ENCODE measurements around the gene TRIP12. TPM values are rescaled to one million over a fixed set of nuclear protein-coding genes. Genes with fewer than 3 reads are reported as not detected.

Gene TRIP12
- total RNA-seq, 1 donor from 2014 or later: 79.4 TPM

DNA sequence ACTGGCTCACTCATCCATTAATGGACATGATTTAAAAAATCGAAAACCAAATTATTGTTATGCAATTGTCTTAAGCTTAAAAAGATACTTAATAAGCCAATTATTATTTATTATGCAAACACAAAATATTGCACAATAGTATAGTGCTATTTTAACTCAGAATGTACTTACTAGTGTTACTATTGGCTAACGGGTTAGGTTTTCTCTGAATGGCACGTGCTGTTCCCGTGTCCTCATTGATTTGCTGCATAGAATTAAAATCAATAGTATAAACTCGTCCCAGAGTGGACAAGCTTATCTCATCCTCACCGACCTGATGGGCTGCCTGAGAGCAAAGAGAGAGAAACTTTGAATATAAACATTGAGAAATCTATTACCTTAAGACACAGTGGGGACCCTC lies 116.2 kb downstream of the TRIP12 start:
- intact Hi-C loops (cut with DNase I): no loop called here
- H3K27ac ChIP-seq: no peak overlapping the region
- TF ChIP-seq, protein P1, sequence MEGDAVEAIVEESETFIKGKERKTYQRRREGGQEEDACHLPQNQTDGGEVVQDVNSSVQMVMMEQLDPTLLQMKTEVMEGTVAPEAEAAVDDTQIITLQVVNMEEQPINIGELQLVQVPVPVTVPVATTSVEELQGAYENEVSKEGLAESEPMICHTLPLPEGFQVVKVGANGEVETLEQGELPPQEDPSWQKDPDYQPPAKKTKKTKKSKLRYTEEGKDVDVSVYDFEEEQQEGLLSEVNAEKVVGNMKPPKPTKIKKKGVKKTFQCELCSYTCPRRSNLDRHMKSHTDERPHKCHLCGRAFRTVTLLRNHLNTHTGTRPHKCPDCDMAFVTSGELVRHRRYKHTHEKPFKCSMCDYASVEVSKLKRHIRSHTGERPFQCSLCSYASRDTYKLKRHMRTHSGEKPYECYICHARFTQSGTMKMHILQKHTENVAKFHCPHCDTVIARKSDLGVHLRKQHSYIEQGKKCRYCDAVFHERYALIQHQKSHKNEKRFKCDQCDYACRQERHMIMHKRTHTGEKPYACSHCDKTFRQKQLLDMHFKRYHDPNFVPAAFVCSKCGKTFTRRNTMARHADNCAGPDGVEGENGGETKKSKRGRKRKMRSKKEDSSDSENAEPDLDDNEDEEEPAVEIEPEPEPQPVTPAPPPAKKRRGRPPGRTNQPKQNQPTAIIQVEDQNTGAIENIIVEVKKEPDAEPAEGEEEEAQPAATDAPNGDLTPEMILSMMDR (IDR thresholded peaks at IDR 0.05): no peak

GRCh38 chr2:229802785-229803184 lies 119.0 kb downstream of the TRIP12 start:
- intact Hi-C loops (cut with DNase I): no loop called here
- no peak for DNase-seq (ENCODE audit: low spot score in 2 of 2)
- peaks cover 18 to 50% of the 10 kb centered on the region in 2 donors for H3K36me3 ChIP-seq

More for the DNA sequence above, 116.2 kb downstream of the TRIP12 start:
- H3K27me3 ChIP-seq: no peaks in the 10 kb centered on the region
- H3K9me3 ChIP-seq: no peaks in the 10 kb centered on the region
- no peak overlapping the region for H3K4me3 ChIP-seq
- peaks cover 26 to 62% of the 10 kb centered on the region in 2 donors for H3K36me3 ChIP-seq
- DNase-seq (ENCODE audit: low spot score in 2 of 2): no peak
- peaks cover 0 to 5% of the 10 kb centered on the region in 2 donors for H3K4me1 ChIP-seq

DNA sequence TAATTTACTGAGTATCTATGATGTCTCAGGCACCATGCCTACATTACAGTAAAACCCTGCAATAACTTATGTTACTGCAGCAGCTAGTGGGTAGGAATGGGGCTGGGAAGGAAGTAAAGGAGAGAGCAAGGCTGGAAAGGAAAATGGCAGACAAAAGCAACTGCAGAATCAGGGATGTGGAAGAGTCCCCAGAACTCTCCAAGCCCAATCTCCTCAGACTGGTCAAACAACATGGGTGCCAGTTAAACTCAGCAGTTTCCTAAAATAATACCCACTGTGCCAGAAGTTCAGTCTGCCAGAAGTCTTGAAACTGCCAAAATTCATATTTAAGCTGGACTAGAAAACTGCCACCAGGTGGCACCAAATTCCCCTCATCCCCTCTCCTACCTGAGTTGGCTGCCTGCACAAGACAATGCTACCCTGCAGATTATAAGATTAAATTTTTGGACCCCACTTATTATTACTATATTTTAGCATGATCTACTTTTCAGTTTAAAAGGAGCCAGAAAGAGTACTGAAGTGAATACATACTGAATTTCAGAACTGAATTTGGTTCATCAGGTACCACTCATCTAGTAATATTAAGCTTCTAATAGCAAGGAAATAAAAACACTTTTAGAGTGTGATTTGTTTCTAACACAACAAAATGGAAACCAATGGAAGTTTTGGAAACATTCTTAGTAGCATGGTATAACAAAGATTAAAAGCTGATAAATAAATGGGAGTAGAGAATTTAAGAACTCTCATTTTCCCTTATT lies 120.6 kb downstream of the TRIP12 start:
- Histone ChIP-seq H3K27ac (peak overlapping the region in 1 of 2 donors; percentile 1), H3K36me3 (peaks cover 17 to 52% of the 10 kb centered on the region in 2 donors), H3K27me3 (no peaks in the 10 kb centered on the region), H3K9me3 (no peaks in the 10 kb centered on the region), H3K4me1 (peaks cover 3 to 28% of the 10 kb centered on the region in 2 donors), H3K4me3 (no peak overlapping the region)
- intact Hi-C loops (cut with DNase I): loop anchor here (2.0 kb wide), 1 partner anchor 122 kb away; the partner anchor contains the start of genes FBXO36 and TRIP12
- DNase-seq (ENCODE audit: low spot score in 2 of 2): peak in 1 of 2 donors; percentile 78
- TF ChIP-seq, protein P1 (IDR thresholded peaks at IDR 0.05): peak; percentile 45 to 75 (median 72)

More at GRCh38 chr2:229802785-229803184, 119.0 kb downstream of the TRIP12 start:
- Histone ChIP-seq H3K4me3 (no peak overlapping the region), H3K27ac (no peak overlapping the region), H3K9me3 (no peaks in the 10 kb centered on the region), H3K4me1 (peaks cover 3 to 24% of the 10 kb centered on the region in 2 donors), H3K27me3 (no peaks in the 10 kb centered on the region)
- TF ChIP-seq, protein P1 (IDR thresholded peaks at IDR 0.05): no peak

DNA sequence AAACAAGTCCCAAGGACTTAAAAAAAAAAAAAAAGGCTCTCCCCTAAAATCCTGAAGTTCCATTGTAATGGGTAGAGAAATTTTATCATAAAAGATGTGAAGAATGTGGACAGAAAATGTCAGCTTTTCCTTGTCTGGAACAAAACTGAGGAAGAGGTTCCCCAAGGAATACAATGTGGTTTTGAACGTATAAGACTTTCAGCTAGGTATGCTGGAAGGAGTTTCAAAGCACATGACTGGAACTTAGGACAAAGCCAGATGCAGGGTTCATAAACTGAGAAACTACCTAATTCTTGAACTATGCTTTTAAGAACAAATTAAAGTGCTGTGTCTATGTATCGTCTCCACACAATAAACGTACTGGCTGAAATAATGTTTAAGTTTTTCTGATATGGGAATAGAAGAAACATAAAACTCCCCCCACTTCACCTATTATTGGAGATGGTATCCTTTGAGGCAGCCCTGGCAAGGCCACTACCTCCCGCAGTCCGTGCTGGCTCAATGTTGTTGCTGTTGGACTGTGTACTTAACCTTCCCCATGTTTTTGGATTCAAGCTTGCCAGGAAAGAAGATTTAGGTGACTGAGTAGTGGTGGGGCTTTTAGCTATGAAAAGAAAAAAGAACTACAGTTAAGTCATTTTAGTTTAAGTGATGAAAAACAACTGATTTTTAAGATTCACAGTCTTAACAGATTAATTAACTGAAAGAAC lies 123.2 kb downstream of the TRIP12 start:
- TF ChIP-seq, protein P1 (IDR thresholded peaks at IDR 0.05): no peak
- DNase-seq (ENCODE audit: low spot score in 2 of 2): no peak
- Histone ChIP-seq H3K36me3 (peaks cover 30 to 54% of the 10 kb centered on the region in 2 donors), H3K4me1 (peaks cover 3 to 28% of the 10 kb centered on the region in 2 donors), H3K4me3 (no peak overlapping the region), H3K27me3 (no peaks in the 10 kb centered on the region), H3K9me3 (no peaks in the 10 kb centered on the region), H3K27ac (peak overlapping the region; percentile 9 to 17)
- intact Hi-C loops (cut with DNase I): loop anchor here (5.0 kb wide), 1 partner anchor 269 kb away; the partner anchor contains the start of gene SLC16A14

DNA sequence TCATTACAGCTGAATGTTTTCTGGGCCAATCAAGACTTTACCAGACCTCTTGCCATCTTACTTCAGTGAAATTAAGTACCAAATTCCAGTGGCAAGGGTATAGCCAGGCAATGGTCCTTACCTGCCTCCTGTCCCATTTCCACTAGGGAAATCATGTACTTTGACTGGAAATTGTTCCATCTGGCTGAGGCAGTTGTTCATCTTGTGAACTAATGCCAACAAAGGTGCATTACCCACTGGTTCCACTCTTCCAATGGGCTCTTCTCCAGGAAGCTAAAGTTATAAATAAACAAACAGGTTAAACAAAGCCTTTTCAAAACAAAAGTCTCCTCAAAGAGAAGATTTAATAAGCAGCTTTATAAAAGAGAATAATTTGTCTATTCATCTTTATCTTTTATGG lies 126.8 kb downstream of the TRIP12 start:
- no peak overlapping the region for H3K4me3 ChIP-seq
- TF ChIP-seq, protein P1 (IDR thresholded peaks at IDR 0.05): no peak
- no peaks in the 10 kb centered on the region for H3K9me3 ChIP-seq
- intact Hi-C loops (cut with DNase I): loop anchor here (5.0 kb wide), 1 partner anchor 272 kb away; the partner anchor contains the start of gene SLC16A14
- H3K27me3 ChIP-seq: no peaks in the 10 kb centered on the region
- DNase-seq (ENCODE audit: low spot score in 2 of 2): no peak
- peaks cover 3 to 18% of the 10 kb centered on the region in 2 donors for H3K4me1 ChIP-seq
- H3K36me3 ChIP-seq: peaks cover 62 to 69% of the 10 kb centered on the region in 2 donors
- no peak overlapping the region for H3K27ac ChIP-seq
